T-helper 1 cell treated with Interleukin-12 subunit alpha and Interleukin-12 subunit beta and Interleukin-4 antibody, amounts not matched to agents 30 μg/mL and 1 μg/mL, for 36 hours (primary cell): Measurements from ENCODE around the gene MRPL54.
"Not testable (repeated sequence)": the region's sequence is repeated elsewhere in the genome, so short reads cannot be mapped to it uniquely, and the experiment has no call there.

Experiments used
- H3K27ac Mint-ChIP-seq: one replicate; pipeline ENCODE4 v1.8.0; 2021; ENCODE audit warnings: mild to moderate bottlenecking, mixed read lengths
- H3K27me3 Mint-ChIP-seq: one replicate; pipeline ENCODE4 v1.8.0; 2021; ENCODE audit warnings: low read depth, mixed read lengths
- H3K36me3 Mint-ChIP-seq: one replicate; pipeline ENCODE4 v1.8.0; 2021; ENCODE audit warnings: low read depth, mixed read lengths
- H3K4me1 Mint-ChIP-seq: one replicate; pipeline ENCODE4 v1.8.0; 2021; ENCODE audit warnings: low read depth, mixed read lengths
- H3K4me3 Mint-ChIP-seq: one replicate; pipeline ENCODE4 v1.8.0; 2021; ENCODE audit warnings: mild to moderate bottlenecking, moderate library complexity, mixed read lengths
- H3K9me3 Mint-ChIP-seq: one replicate; pipeline ENCODE4 v1.8.0; 2021; ENCODE audit warnings: mixed read lengths

MRPL54 gene

DNA sequence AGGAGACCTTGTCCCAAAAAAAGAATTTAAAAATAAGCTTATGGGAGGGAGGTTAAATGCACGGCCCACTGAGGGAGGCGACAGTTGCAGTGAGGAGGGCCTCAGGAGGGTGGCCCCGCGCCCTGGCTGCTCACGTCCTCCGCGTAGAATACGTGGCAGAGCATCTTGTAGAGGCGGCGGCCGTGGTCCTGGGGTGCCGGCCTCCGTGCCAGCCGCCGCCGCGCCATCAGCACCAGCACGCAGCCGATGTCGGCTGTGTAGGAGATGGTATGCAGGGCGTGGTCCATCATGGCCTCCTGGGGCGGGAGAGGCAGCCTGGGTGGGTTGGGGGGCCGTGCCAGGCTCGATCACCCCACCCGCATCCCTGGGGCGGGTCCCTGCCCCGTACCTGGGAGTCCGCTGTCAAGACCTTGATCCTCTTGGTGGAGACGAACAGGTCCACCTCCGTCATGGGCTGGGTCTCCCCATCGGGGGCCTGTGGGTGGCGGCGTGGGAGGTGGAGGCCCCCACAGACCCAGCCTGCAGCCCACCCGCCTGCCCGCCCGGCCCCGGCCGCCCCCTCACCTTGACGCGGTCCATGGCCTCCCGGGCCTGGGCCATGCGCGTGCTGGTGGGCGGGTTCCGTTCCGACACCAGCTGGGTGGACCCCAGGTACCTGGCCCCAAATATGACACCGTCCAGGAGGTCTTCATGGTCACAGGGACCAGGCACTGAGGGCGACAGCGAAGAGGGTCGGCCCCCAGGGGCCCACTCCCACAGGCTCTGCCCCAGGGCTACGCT lies 8.7 kb upstream of the MRPL54 start:
- no peak overlapping the region for H3K27ac Mint-ChIP-seq
- no peaks in the 10 kb centered on the region for H3K9me3 Mint-ChIP-seq
- H3K4me3 Mint-ChIP-seq, result no peak overlapping the region
- no peaks in the 10 kb centered on the region for H3K27me3 Mint-ChIP-seq
- peaks cover 9% of the 10 kb centered on the region for H3K4me1 Mint-ChIP-seq
- peaks cover 28% of the 10 kb centered on the region for H3K36me3 Mint-ChIP-seq

DNA sequence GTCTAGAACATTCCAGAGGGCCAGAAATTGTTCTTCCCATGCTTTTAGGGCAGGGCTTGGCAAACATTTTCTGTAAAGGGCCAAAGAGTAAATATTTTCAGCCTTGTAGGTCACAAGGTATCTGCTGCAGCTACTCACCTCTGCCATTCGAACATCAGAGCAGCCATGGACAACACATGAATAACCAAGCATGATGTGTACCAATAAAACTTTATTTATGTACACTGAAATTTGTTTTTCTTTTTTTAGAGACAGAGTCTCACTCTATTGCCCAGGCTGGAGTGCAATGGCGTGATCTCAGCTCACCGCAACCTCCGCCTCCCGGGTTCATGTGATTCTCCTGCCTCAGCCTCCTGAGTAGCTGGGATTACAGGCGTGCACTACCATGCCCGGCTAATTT lies 4.8 kb upstream of the MRPL54 start:
- H3K4me3 Mint-ChIP-seq, H3K9me3 Mint-ChIP-seq, H3K27ac Mint-ChIP-seq, H3K27me3 Mint-ChIP-seq: not testable (repeated sequence)
- Mint-ChIP-seq H3K4me1 (peaks cover 21% of the 10 kb centered on the region), H3K36me3 (peaks cover 16% of the 10 kb centered on the region)

DNA sequence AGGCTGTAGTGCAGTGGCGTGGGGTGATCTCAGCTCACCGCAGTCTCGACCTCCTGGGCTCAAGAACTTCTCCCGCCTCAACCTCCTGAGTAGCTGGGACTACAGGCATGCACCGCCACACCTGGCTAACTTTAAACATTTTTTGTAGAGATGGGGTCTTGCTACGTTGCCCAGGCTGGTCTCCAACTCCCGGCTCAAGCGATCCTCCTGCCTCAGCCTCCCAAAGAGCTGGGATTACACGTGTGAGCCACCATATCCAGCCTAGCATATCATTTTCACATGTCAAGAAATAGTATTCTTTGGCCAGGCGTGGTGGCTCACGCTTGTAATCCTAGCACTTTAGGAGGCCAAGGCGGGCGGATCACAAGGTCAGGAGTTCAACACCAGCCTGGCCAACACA lies 4.2 kb upstream of the MRPL54 start:
- Mint-ChIP-seq H3K4me1 (peaks cover 26% of the 10 kb centered on the region), H3K36me3 (peaks cover 17% of the 10 kb centered on the region)
- not testable (repeated sequence) for H3K27me3 Mint-ChIP-seq, H3K27ac Mint-ChIP-seq, H3K9me3 Mint-ChIP-seq, H3K4me3 Mint-ChIP-seq

DNA sequence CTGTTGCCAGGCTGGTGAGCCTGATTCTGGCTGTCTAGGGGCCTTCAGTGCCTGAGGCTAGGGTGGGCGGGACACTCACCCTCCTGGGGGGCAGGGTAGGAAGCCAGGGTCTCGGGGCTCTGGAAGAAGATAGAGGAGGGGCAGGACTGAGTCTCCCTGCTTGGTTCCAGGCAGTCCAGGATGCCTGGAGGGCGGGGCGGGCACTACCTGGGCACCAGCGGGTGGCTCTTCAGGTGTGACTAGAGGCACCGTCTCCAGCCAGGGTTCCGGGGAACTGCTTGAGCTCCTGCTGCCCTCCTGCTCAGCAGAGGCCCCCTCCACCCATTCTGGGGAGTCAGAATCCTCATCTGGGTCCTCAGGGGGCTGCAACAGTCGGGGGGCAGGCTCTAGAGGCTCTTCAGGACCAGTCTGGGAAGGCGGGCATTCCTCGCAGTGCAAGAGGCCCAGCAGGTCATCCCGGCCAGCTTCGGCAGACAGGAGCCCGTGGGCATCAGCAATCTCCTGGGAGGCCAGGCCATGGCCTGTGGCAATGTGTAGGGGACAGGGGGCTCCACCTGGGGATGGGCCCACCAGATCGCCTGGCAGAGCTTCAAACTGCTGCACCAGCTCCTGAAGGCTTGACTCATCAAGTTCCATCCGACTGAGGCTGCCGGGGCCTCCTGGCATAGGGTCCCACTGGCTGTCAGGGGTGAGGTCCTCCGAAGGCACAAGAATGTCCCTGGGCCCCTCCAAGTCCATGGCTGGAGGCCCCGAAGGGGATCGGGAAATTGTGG lies 2.8 kb upstream of the MRPL54 start:
- H3K4me1 Mint-ChIP-seq, result peaks cover 27% of the 10 kb centered on the region
- H3K27me3 Mint-ChIP-seq, result peaks cover 3% of the 10 kb centered on the region
- peaks cover 17% of the 10 kb centered on the region for H3K36me3 Mint-ChIP-seq
- no peak overlapping the region for H3K27ac Mint-ChIP-seq
- H3K9me3 Mint-ChIP-seq, result no peaks in the 10 kb centered on the region
- peak overlapping the region; percentile 99 for H3K4me3 Mint-ChIP-seq

DNA sequence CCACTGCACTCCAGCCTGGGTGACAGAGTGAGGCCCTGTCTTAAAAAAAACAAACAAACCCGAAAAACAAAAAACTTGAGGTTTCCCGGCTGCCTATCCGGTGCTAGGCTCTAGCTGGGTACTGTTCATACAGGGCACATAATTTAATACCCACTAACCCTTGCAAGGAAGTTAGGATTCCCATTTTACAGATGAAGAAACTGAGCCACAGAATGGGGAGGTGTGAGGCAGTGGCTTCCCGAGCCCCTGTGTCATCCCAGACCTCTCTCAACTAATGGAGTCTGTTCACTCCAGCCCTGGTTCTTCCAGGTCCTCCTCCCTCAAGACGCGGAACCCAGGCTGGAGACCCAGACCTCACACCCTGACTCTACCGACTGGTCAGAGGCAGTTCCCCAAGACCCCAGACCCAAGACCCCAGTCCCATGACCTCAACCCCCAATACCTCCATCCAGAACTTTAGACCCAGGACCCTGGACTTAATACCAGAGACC lies 1.6 kb upstream of the MRPL54 start:
- Mint-ChIP-seq H3K36me3 (peaks cover 10% of the 10 kb centered on the region), H3K27me3 (peaks cover 3% of the 10 kb centered on the region), H3K4me1 (peaks cover 22% of the 10 kb centered on the region), H3K9me3 (no peaks in the 10 kb centered on the region), H3K27ac (peak overlapping the region; percentile 97), H3K4me3 (peak overlapping the region; percentile 99)

DNA sequence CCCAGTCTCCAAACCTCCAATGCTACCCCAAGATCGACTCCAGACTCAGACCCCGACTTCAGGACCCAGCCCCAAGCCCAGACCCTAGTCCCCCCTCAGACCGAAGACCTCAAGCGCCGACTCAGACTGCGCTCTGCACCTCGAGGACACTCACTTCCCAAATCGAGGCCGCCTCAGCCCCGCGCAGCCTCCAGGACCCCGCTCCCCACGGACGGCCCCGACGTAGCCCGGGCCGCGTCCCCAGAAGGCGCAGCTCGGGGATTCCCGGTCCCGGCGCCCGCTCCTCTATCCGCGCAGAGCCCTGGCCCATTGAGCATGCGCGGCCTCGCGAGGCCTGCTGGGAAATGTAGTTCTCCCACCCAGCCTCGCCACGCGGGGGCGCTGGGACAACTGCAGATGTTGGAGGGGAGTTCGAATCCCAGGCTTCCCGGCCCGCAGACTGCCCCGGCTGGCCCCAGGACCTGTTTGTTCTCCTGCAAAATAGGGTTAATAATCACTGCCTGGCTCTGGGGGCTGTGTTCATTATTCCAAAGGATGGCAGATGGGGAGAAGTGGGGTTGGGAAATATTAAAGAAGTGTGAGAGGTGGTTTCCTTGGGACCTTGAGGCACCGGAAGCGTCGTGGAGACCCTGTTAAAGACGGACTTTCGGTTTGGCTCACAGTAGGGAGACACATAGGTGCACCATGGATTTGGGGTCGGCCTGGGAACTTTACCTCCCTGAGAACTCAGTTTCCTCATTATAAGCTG lies 926 bp upstream of the MRPL54 start, which contains the start of gene APBA3:
Gene APBA3, minus strand, starts transcription at position 311 of the 748 bp plus-strand sequence. CDS start 1,428 bp downstream, outside the sequence.
- peaks cover 27% of the 10 kb centered on the region for H3K4me1 Mint-ChIP-seq
- no peaks in the 10 kb centered on the region for H3K9me3 Mint-ChIP-seq
- H3K27ac Mint-ChIP-seq, result peak within 1 kb of the TSS; percentile 99
- peak within 1 kb of the TSS; percentile 99 for H3K4me3 Mint-ChIP-seq
- H3K36me3 Mint-ChIP-seq, result peaks cover 12% of the 10 kb centered on the region
- peaks cover 3% of the 10 kb centered on the region for H3K27me3 Mint-ChIP-seq

DNA sequence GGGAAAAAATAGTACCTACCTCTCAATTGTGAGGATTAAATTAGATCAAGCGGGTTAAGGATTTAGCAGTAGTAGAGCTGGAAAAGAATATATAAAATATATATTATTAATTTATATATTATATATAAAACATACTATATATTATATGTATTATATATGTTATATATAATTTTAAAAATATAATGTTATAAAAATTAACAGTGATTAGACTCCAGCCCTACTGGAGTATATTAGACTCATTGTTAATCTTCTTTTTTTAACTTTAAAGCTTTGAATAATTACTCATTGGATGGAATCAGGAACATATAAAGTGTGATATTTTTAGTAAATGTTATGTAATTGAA lies 380 bp upstream of the MRPL54 start:
- Mint-ChIP-seq H3K9me3 (no peaks in the 10 kb centered on the region), H3K27ac (peak overlapping the region; percentile 99), H3K4me3 (peak overlapping the region; percentile 99), H3K36me3 (peaks cover 14% of the 10 kb centered on the region), H3K27me3 (peaks cover 3% of the 10 kb centered on the region), H3K4me1 (peaks cover 27% of the 10 kb centered on the region)

DNA sequence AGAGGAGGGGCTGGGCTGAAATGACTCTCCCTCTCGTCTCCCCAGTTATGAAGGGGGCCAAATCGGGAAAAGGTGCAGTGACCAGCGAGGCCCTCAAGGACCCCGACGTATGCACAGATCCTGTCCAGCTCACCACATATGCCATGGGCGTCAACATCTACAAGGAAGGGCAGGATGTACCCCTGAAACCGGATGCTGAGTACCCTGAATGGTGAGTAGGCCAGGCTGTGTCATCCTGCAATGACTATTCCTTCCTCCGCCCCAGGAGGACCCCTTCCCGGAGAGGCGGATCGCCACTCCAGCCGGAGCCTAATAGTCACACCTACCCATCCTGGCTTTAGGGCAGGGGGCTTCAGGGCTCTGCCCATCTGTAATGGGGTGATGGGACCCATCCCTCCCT lies 2.6 kb downstream of the MRPL54 start:
- H3K27ac Mint-ChIP-seq, result no peak overlapping the region
- peaks cover 23% of the 10 kb centered on the region for H3K4me1 Mint-ChIP-seq
- H3K9me3 Mint-ChIP-seq, result no peaks in the 10 kb centered on the region
- H3K27me3 Mint-ChIP-seq, result peaks cover 3% of the 10 kb centered on the region
- H3K4me3 Mint-ChIP-seq, result no peak overlapping the region
- peaks cover 19% of the 10 kb centered on the region for H3K36me3 Mint-ChIP-seq

DNA sequence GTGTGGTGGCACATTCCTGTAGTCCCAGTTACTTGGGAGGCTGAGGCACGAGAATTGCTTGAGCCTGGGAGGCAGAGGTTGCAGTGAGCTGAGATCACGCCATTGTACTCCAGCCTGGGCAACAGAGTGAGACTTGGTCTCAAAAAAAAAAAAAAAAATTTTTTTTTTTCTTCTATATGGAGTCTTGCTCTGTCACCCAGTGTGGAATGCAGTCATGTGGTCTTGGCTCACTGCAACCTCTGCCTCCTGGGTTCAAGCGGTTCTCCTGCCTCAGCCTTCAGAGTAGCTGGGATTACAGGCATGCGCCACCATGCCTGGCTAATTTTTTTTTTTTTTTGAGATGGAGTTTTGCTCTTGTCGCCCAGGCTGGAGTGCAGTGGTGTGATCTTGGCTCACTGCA lies 3.3 kb downstream of the MRPL54 start:
- not testable (repeated sequence) for H3K27ac Mint-ChIP-seq

DNA sequence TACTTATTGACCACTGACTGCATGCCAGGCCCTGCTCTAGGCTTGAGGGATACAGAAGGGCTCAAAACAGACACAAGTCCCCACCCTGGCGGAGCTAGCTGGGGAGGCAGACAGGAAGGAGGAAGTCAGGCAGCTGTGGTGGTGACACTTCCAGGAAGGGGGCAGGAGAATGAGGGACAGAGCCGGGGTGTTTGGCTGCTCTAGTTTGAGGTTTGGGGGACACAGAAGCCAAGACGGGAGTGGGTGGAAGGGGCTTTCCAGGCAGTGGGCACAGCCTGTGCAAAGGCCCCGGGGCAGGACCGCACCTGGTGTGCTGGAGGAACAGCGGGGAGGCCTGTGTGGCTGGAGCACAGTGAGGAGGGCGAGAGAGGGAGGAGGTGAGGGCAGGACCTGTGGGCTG lies 4.0 kb downstream of the MRPL54 start:
- H3K36me3 Mint-ChIP-seq, result peaks cover 17% of the 10 kb centered on the region
- peaks cover 20% of the 10 kb centered on the region for H3K4me1 Mint-ChIP-seq
- H3K27me3 Mint-ChIP-seq, result peaks cover 3% of the 10 kb centered on the region
- no peaks in the 10 kb centered on the region for H3K9me3 Mint-ChIP-seq
- peak overlapping the region; percentile 34 for H3K4me3 Mint-ChIP-seq
- peak overlapping the region; percentile 89 for H3K27ac Mint-ChIP-seq

More for the DNA sequence above, 3.3 kb downstream of the MRPL54 start:
- H3K4me3 Mint-ChIP-seq, H3K9me3 Mint-ChIP-seq, H3K27me3 Mint-ChIP-seq: not testable (repeated sequence)
- Mint-ChIP-seq H3K4me1 (peaks cover 23% of the 10 kb centered on the region), H3K36me3 (peaks cover 19% of the 10 kb centered on the region)

DNA sequence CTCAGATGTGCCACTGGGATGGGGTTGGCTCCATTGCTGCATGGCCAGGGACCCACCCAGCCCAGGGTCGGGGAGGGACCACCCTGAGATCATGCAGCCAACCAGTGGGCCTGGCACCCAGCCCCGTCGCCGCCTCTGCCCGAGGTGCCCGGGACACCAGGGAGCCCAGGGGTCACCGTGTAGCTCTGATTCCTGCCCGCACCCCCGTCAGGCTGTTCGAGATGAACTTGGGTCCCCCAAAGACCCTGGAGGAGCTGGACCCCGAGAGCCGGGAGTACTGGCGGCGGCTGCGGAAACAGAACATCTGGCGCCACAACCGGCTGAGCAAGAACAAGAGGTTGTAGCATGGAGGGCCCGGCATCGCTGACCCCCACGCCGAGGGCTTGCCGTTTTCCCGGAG lies 4.6 kb downstream of the MRPL54 start:
- Mint-ChIP-seq H3K27me3 (peaks cover 3% of the 10 kb centered on the region), H3K4me3 (no peak overlapping the region), H3K9me3 (no peaks in the 10 kb centered on the region), H3K4me1 (peaks cover 15% of the 10 kb centered on the region), H3K36me3 (peaks cover 17% of the 10 kb centered on the region), H3K27ac (peak overlapping the region; percentile 89)

DNA sequence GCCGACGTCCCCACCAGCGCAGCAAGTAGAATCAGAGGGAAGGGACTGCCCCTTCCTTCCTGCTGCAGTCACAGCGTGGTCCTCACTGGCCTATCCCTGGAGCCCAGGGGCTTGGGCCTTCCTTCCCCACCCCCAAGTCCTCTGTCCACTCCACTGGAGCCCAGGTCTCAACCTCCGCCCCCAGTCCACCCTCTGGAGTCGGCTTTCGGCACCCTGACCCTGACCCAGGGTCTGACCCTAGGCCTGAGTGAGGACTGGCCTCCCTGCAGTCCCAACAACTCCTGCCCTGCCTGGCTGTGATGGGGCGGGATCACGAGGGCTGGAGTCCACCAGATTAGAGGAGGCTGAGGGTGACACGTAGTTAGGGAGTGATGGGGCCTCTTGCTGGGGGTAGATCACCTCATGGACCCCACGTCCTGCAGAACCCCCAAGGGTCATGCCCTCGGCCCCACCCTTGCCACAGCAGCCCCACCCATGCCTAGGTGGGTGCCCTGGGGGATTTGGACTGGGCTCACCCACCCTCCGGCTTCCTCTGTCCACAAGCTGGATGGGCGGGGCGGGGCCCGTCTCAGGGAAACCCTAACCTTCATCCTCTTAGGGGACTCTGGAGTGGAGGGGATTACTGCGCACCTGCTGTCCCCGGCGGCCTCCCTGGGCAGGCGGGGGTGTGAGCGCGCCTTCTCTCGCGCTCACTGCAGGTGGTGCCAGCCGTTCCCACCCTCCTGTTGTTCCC lies 5.7 kb downstream of the MRPL54 start:
- Mint-ChIP-seq H3K4me1 (peaks cover 10% of the 10 kb centered on the region), H3K36me3 (peaks cover 13% of the 10 kb centered on the region), H3K4me3 (no peak overlapping the region), H3K9me3 (no peaks in the 10 kb centered on the region), H3K27me3 (no peaks in the 10 kb centered on the region), H3K27ac (no peak overlapping the region)

DNA sequence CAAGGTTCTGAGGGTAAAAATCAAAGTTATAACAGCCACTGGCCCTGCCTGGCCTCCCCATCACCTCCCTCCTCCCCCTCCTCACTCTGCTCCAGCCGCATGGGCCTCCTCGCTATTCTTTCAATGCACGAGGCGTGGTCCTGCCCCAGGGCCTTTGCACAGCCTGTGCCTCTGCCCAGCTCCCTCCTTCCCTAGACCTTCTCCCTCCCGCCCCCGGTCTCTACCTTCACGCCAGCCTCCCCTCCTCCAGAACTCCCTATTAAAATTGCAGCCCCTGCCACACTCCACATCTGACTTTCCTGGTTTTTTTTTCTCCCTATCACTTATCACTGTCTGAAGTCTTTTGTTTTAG lies 6.2 kb downstream of the MRPL54 start:
- Mint-ChIP-seq H3K4me3 (no peak overlapping the region), H3K9me3 (no peaks in the 10 kb centered on the region), H3K27ac (peak overlapping the region; percentile 59), H3K36me3 (peaks cover 13% of the 10 kb centered on the region), H3K27me3 (no peaks in the 10 kb centered on the region), H3K4me1 (peaks cover 9% of the 10 kb centered on the region)

DNA sequence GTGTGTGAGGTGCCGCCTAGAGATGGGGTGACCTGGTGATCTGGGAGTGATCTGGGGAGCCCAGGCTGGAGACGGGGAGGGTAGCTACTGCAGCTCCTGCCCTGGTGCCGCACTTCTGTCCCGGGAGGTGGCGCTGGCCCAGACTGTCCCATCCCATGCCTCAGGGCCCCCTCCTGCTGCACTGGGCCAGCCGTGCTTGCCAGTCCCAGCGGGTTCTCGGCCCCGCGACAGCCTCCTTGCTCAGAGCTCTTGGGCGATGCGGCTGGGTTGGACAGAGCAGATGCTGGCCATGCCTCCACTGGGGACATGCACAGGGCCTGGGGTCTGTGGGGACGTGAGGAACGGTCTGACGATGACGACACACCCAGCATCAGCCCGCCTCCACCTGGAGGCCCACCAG lies 7.0 kb downstream of the MRPL54 start:
- H3K4me1 Mint-ChIP-seq, result peaks cover 10% of the 10 kb centered on the region
- no peak overlapping the region for H3K4me3 Mint-ChIP-seq
- H3K36me3 Mint-ChIP-seq, result peaks cover 13% of the 10 kb centered on the region
- H3K9me3 Mint-ChIP-seq, result no peaks in the 10 kb centered on the region
- no peak overlapping the region for H3K27ac Mint-ChIP-seq
- H3K27me3 Mint-ChIP-seq, result no peaks in the 10 kb centered on the region
